Upper lobe of right lung (tissue), 1 donor: ENCODE measurements around the gene LAMP1. TPM values are rescaled to one million over a fixed set of nuclear protein-coding genes. Genes with fewer than 3 reads are reported as not detected.
"Not testable (repeated sequence)": the region's sequence is repeated elsewhere in the genome, so short reads cannot be mapped to it uniquely, and the experiment has no call there.

Source experiments
- ATAC-seq: fragments of 200-7000 bp; cut with Tn5 transposase; one replicate; pipeline ENCODE4 v1.9.1; 2020; ENCODE audit warnings: mild to moderate bottlenecking, moderate library complexity
- DNase-seq: peaks from one replicate; pipeline ENCODE4 v3.0.0-alpha.2; 2020
- H3K27ac ChIP-seq: fragments of 200-600 bp; one replicate; pipeline ENCODE4 v1.8.0; 2022
- H3K27me3 ChIP-seq: fragments of 200-600 bp; one replicate; pipeline ENCODE4 v1.8.0; 2022; ENCODE audit warnings: mild to moderate bottlenecking
- H3K36me3 ChIP-seq: fragments of 200-600 bp; one replicate; pipeline ENCODE4 v1.8.0; 2022
- H3K4me1 ChIP-seq: fragments of 200-600 bp; one replicate; pipeline ENCODE4 v1.8.0; 2022
- H3K4me3 ChIP-seq: fragments of 200-600 bp; one replicate; pipeline ENCODE4 v1.8.0; 2022; ENCODE audit warnings: mild to moderate bottlenecking
- H3K9me3 ChIP-seq: fragments of 200-600 bp; one replicate; pipeline ENCODE4 v1.8.0; 2022
- intact Hi-C: fragments of 100-400 bp; cut with DNase I; formaldehyde crosslinking; loops from one replicate; pipeline ENCODE4 v1.11.0; 2022
- total RNA-seq: library from RNA; stranded (reverse); fragmentation: NEBNext Ultra II Directional; extraction: Animal tissue kit (Norgen Biotek cat#: 25700); gene quantifications from one replicate; pipeline ENCODE4 v1.2.1, GENCODE V29; 2021
- TF ChIP-seq, protein P1 (sequence below): fragments of 200-600 bp; IDR thresholded peaks from one replicate; pipeline ENCODE4 v1.8.0; 2022; ENCODE audit warnings: antibody characterized with exemption
- donor health status: DM: no; HTN: yes; CAD: no; lungs with severe emphysema.

LAMP1 gene
- total RNA-seq, 1 donor from 2014 or later, result 332 TPM

DNA sequence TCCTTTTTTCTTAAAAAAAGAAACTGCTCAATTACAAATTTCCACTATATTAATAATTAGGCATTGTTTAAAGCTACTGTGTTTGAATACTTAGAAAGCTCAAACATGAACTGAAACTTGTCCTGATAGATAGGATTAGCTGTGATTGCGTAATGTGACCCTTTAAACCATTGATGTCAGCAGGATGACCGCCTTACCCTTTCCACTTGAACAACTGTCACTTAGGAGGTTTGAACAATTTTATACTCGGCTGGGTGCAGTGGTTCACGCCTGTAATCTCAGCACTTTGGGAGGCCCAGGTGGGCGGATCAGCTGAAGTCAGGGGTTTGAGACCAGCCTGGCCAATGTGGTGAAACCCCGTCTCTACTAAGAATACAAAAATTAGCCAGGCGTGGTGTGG lies 2.9 kb downstream of the LAMP1 start:
- intact Hi-C loops, result no loop called here
- ATAC-seq (no peak), DNase-seq (no peak)
- peaks cover 16% of the 10 kb centered on the region for H3K36me3 ChIP-seq
- no peak overlapping the region for H3K27ac ChIP-seq
- peaks cover 6% of the 10 kb centered on the region for H3K4me1 ChIP-seq
- H3K4me3 ChIP-seq, result no peak overlapping the region
- H3K9me3 ChIP-seq, result no peaks in the 10 kb centered on the region
- H3K27me3 ChIP-seq, result no peaks in the 10 kb centered on the region
- TF ChIP-seq, protein P1, sequence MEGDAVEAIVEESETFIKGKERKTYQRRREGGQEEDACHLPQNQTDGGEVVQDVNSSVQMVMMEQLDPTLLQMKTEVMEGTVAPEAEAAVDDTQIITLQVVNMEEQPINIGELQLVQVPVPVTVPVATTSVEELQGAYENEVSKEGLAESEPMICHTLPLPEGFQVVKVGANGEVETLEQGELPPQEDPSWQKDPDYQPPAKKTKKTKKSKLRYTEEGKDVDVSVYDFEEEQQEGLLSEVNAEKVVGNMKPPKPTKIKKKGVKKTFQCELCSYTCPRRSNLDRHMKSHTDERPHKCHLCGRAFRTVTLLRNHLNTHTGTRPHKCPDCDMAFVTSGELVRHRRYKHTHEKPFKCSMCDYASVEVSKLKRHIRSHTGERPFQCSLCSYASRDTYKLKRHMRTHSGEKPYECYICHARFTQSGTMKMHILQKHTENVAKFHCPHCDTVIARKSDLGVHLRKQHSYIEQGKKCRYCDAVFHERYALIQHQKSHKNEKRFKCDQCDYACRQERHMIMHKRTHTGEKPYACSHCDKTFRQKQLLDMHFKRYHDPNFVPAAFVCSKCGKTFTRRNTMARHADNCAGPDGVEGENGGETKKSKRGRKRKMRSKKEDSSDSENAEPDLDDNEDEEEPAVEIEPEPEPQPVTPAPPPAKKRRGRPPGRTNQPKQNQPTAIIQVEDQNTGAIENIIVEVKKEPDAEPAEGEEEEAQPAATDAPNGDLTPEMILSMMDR, result no peak

DNA sequence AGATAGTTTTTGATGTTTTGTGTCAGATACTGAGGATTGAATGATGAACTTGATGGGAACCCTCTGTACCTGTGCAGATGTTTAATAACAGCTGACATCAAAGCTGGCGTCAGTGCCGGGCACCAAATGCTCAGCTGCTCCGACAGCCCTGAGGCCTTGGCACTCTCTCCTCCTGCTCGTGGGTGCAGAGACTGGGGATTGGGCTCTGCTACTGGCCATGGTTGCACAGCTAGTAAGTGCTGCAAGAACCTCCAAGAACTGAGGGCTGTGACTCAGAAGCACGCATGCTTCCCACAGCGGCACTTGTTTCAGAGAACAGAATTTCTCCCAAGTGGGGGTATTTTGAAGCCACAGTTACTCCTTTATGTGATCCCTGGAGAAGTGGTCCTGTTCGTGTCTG lies 5.9 kb downstream of the LAMP1 start:
- DNase-seq (no peak), ATAC-seq (no peak)
- TF ChIP-seq, protein P1, result no peak
- H3K4me3 ChIP-seq, result no peak overlapping the region
- no peaks in the 10 kb centered on the region for H3K9me3 ChIP-seq
- intact Hi-C loops, result no loop called here
- no peak overlapping the region for H3K27ac ChIP-seq
- no peaks in the 10 kb centered on the region for H3K27me3 ChIP-seq
- H3K36me3 ChIP-seq, result peaks cover 25% of the 10 kb centered on the region
- H3K4me1 ChIP-seq, result peaks cover 6% of the 10 kb centered on the region

DNA sequence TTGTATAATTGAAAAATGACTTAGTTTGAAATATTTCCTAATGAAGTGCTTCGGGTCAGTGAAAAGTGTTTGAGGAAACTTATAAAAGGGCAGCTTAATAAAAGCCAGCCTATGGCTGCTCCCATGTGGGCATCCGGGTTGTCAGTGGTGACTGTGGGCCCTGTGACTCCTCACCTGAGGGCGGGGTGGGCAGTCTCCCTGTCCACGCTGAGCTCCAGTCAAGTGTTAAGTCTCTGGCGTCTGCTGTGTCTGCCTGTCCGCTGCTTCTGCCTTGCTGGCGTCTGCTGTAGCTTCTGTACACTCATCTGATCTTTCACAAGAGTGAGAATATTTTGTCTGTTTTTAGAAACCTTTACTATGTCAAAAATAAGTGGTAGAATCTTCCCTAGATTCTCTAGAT lies 7.1 kb downstream of the LAMP1 start:
- no peak for DNase-seq

DNA sequence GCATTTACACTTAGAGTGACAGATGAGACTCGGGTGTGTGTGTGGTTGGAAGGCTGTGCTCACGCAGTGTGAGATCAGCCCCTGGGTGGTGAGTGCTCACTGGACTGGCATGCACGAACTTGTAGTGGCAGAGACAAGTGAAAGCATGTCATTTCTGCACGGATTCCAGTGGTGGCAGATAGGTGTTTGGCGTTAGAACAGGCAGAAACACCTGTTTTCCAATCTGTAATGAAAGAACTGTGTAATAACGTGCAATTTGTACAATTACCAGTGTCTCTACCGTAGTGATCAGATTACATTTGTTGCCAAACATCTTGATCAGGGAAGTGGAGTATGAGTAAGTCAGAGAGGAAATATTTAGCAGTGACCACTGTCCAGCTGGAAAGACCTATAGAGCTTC lies 8.2 kb downstream of the LAMP1 start:
- Histone ChIP-seq H3K27me3 (no peaks in the 10 kb centered on the region), H3K36me3 (peaks cover 38% of the 10 kb centered on the region), H3K27ac (no peak overlapping the region), H3K4me3 (no peak overlapping the region), H3K9me3 (no peaks in the 10 kb centered on the region), H3K4me1 (no peaks in the 10 kb centered on the region)
- no peak for DNase-seq
- TF ChIP-seq, protein P1, result no peak
- ATAC-seq, result no peak
- intact Hi-C loops, result no loop called here

More for the DNA sequence above, 7.1 kb downstream of the LAMP1 start:
- Histone ChIP-seq H3K4me3 (no peak overlapping the region), H3K36me3 (peaks cover 27% of the 10 kb centered on the region), H3K27ac (no peak overlapping the region), H3K9me3 (no peaks in the 10 kb centered on the region), H3K4me1 (no peaks in the 10 kb centered on the region), H3K27me3 (no peaks in the 10 kb centered on the region)
- TF ChIP-seq, protein P1, result no peak
- intact Hi-C loops, result no loop called here
- ATAC-seq, result no peak

DNA sequence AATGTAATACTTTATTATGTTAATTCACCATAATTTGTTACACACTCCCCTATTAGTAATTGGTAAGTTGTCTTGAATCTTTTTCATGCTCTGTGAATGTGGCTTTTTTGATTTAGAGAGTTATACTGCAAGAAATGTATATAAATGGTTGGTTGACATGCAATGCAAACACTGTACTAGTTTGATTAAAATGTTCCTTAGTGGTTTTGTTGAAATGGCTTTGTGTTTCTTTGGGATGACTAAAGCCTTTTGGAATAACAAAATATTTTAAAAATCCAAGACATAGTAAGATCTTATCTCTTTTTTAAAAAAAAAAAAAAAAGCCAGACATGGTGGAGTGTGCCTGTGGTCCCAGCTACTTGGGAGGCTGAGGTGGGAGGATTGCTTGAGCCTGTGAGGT lies 10.5 kb downstream of the LAMP1 start:
- Histone ChIP-seq H3K27ac (no peak overlapping the region), H3K4me1 (no peaks in the 10 kb centered on the region), H3K4me3 (no peak overlapping the region), H3K27me3 (no peaks in the 10 kb centered on the region), H3K36me3 (peaks cover 57% of the 10 kb centered on the region), H3K9me3 (no peaks in the 10 kb centered on the region)
- intact Hi-C loops, result no loop called here
- DNase-seq, result no peak
- TF ChIP-seq, protein P1, result no peak
- ATAC-seq, result no peak

DNA sequence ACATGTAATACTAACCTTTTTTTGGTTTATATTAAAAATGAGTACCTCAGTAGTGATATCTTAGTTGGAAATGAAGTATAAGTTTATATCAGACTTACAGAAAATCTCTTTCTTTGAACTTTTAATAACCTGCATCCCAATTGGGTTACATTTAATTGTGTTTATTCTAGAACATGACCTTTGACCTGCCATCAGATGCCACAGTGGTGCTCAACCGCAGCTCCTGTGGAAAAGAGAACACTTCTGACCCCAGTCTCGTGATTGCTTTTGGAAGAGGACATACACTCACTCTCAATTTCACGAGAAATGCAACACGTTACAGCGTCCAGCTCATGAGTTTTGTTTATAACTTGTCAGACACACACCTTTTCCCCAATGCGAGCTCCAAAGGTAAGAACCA lies 12.4 kb downstream of the LAMP1 start:
- Histone ChIP-seq H3K36me3 (peaks cover 50% of the 10 kb centered on the region), H3K9me3 (no peaks in the 10 kb centered on the region), H3K27ac (no peak overlapping the region), H3K4me1 (no peaks in the 10 kb centered on the region), H3K27me3 (no peaks in the 10 kb centered on the region), H3K4me3 (no peak overlapping the region)
- intact Hi-C loops, result no loop called here
- TF ChIP-seq, protein P1, result no peak
- DNase-seq (no peak), ATAC-seq (no peak)

DNA sequence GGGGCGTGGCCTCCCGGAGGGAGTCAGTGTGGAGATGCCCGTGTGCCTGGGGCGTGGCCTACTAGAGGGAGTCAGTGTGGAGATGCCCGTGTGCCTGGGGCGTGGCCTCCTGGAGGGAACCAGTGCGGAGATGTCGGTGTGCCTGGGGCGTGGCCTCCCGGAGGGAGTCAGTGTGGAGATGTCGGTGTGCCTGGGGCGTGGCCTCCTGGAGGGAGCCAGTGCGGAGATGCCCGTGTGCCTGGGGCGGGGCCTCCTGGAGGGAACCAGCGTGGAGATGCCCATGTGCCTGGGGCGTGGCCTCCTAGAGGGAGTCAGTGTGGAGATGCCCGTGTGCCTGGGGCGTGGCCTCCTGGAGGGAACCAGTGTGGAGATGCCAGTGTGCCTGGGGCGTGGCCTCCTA lies 17.1 kb downstream of the LAMP1 start:
- H3K27me3 ChIP-seq, H3K4me1 ChIP-seq, intact Hi-C loops, H3K9me3 ChIP-seq, H3K4me3 ChIP-seq, DNase-seq, ATAC-seq, H3K27ac ChIP-seq: not testable (repeated sequence)
- H3K36me3 ChIP-seq, result peaks cover 69% of the 10 kb centered on the region

DNA sequence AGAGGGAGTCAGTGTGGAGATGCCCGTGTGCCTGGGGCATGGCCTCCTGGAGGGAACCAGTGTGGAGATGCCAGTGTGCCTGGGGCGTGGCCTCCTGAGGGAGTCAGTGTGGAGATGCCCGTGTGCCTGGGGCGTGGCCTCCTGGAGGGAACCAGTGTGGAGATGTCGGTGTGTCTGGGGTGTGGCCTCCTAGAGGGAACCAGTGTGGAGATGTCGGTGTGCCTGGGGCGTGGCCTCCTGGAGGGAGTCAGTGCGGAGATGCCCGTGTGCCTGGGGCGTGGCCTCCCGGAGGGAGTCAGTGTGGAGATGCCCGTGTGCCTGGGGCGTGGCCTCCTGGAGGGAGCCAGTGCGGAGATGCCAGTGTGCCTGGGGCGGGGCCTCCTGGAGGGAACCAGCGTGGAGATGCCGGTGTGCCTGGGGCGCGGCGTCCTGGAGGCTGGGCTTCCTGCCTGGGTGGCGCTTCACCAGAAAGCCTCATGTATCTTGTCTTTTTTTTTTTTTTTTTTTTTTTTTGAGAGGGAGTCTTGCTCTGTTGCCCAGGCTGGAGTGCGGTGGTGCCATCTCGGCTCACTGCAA lies 17.9 kb downstream of the LAMP1 start:
- intact Hi-C loops, H3K4me3 ChIP-seq, H3K9me3 ChIP-seq, H3K27ac ChIP-seq, DNase-seq, H3K27me3 ChIP-seq, H3K4me1 ChIP-seq, ATAC-seq: not testable (repeated sequence)
- peaks cover 69% of the 10 kb centered on the region for H3K36me3 ChIP-seq
